NCI-H510A treated with DMSO at 0.1 percent for 48 hours (cell line): ENCODE results near the gene PRSS38.

ENCODE experiments used
- DNase-seq: peaks from one replicate; lab custom pipeline; 2025; lab: John Stamatoyannopoulos, UW

Gene PRSS38

DNA sequence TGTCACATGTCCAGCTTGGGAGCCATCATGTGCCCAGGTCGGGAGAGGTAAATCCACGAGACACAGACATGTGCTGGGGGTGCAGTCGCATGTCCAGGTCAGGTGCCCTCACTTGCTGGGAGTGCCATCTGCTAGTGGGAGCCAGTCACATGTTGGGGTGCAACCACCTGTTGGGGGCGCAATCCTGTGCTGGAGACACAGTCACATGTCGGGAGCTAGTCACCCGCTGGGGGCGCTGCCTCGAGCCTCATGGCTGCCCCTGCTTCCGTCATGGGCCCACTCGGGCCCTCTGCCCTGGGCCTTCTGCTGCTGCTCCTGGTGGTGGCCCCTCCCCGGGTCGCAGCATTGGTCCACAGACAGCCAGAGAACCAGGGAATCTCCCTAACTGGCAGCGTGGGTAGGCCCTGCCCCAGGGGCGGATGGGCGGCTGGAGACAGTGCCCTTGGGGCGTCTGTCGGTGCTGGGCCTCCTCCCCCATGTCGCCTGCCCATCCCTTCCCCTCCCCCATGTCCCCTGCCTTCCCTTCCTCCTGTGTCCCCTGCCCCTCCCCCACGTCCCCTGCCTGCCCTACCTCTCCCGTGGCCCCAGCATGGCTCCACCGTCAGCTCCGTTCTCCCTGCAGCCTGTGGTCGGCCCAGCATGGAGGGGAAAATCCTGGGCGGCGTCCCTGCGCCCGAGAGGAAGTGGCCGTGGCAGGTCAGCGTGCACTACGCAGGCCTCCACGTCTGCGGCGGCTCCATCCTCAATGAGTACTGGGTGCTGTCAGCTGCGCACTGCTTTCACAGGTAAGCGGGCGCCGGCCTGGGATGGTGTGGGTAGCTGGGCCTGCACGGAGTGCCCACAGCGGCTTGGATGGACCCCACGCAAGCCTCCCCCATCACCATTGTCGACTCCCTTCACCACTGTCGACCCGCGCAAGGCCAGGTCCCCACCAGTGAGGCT, at the start of gene PRSS38:
Gene PRSS38 (plus strand): TSS at position 208 of the 942 bp plus-strand sequence. CDS start 42 bp downstream, at position 250.
- DNase-seq, result no peak

DNA sequence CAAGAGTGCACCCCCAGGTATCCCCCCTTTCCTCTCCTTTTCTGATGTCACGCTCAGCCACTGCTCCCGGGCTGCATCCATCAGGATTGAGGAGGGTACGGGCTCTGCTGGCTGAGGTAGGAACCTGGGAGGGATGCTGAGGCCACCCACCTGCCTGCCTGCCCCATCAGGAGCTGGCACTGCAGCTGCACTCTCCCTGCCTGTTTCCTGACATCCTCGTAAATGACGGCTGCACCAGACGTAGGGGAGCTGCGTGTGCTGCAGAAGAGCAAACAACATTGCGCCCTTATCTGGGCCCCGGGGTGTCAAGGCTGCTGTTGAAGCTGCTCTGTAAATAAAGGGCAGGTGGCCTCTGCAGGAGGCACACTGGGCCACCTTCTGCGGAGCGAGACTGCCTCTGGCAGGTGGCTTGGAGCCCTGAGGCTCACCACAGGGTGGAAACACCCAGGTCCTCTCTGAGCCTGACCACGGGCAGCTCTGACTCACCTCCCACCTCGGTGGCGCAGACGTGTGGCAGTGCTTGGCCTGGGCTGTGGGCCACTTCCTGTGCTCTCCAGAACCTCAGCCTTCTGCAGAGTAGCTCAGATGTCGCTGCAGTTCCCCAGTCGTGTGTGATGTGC, 49.4 kb upstream of the PRSS38 start:
- DNase-seq, result peak; percentile 95

GRCh38 chr1:227766653-227767277, 48.7 kb upstream of the PRSS38 start:
- peak; percentile 41 for DNase-seq

GRCh38 chr1:227767401-227768124, 47.9 kb upstream of the PRSS38 start:
- peak; percentile 80 for DNase-seq

DNA sequence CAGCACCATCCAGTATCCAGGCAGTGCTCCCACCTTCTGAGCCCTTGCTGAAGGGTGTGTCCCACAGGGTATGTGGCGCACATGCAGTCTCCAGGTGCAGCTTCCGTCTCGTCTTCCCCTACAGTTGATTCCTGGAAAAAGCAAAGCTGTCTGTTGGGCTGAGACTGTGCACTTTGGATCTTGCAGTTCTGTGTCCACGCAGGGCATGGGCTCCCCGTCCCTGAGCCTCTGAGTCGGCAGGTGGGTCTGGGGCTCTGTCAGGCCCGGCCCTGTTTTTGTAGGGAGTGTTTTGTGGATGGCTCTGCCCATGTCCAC, 47.4 kb upstream of the PRSS38 start:
- no peak for DNase-seq

- DNase-seq, result no peak
Measured at GRCh38 chr1:227768640-227769039, 46.8 kb upstream of the PRSS38 start.

DNA sequence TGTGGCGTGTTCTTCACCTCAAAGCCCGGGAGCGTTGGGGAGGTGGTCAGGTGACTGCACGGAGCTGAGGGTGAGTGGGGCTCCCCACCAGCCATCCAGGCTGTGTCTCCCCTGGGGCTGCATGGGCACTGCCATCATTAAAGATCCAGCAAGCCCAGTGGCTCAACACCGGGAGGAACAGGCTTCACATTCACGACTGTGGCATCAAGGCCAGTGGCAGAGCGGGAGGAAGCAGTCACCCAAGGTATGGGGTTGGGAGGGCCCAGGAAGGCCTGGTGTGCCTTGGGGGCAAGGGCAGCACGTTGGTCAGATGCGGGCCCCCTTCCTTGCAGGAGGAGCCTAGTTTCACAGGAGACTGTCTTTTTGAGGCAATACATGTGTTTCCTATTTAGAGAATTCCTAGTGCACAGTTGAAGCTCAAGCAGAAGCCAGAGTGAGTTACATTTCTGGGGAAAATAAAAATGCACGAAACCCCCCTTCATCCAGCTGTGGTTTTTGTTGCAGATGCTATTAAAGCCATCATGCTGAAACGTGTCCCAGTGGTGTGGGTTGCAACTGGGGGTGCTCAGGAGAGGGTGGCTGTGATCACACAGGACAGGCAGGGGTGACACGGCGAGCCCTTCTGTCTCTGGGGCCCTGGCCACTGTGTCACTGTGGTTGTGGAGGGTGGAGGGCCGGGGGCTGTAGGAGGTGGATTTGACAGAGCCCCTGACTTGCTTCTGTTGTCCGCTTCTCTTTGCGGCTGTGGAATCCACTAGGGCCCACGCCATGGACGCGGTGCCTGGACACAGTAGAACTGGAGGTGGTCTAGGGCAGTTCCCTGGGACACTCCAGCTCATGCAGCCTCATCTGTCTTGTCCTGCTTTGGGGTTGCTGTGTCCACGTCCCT, 46.2 kb upstream of the PRSS38 start:
- DNase-seq, result no peak

GRCh38 chr1:227769936-227770494, 45.5 kb upstream of the PRSS38 start:
- DNase-seq, result no peak

GRCh38 chr1:227770812-227771211, 44.7 kb upstream of the PRSS38 start:
- DNase-seq, result no peak

DNA sequence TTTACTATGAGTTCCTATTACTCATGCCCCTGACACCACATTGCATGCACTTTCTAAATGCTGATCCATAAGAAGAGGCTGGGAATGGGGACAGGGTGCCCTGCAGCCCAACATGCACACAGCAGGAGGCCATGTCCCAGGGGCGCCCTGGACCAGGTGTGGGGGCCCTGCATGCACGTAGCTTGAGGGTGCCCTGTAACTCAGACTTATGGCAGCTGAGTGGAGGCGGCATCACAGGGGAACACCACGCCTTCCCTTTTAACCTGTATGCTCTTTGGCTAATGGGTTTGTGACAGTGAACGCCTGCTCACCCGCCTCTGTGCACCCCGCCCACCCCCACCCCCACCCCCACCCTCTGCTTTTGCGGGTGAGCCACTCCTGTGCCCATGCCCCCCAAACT, 44.1 kb upstream of the PRSS38 start:
- no peak for DNase-seq

- DNase-seq, result no peak
Measured at GRCh38 chr1:227771771-227772170, 43.7 kb upstream of the PRSS38 start.

DNA sequence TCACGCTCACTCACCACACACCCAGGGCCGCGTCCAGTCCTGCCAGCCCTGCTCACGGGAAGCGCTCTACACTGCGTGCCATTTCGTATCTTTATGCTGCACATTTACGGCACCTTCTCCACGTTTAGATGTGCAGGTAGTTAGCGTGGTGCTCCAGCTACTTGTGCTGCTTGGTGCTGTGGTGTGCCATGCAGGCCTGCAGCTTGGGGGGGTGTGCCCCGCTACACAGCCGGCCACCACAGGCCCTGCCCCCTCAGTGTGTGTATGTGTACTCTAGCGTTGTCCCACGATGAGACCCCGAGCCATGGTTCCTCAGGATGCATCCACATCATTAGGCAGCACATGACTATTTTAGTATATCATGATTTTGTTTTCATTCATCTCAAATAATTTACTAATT, 41.9 kb upstream of the PRSS38 start:
- DNase-seq, result peak; percentile 79

DNA sequence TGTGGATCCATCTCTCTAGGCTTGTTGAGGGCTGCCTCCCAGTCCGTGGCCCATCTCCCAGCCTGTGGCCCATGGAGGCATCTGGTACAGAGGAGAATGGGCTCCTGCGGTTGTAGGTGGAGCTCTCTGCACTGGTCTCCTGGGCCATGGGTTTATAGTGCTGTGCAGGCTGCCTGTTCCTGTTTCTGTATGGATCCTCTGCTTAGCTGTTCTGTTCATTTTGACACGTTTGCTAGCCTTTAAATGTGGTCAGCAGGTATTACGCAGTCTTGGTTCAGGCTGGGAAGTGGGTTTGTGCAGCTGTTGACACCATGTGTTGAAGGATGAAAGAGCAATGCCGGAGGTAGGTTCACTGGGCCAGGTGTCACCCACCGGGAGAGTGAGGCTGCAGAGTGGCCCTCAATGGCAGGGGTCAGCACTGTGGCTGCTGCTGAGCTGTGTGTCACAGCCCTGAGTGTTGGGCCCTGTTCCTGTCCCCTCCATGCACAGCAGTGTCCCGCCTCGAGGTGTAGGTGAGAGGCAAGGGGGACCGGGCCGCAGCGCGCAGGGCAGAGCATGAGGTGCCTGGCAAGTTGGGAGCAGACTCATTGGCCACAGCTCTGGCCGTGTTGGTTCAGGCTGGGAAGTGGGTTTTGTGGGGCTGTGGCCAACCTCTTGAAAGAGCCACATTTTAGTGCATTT, 41.3 kb upstream of the PRSS38 start:
- DNase-seq, result peak; percentile 79

- no peak for DNase-seq
Measured at GRCh38 chr1:227774821-227775661, 40.4 kb upstream of the PRSS38 start.

DNA sequence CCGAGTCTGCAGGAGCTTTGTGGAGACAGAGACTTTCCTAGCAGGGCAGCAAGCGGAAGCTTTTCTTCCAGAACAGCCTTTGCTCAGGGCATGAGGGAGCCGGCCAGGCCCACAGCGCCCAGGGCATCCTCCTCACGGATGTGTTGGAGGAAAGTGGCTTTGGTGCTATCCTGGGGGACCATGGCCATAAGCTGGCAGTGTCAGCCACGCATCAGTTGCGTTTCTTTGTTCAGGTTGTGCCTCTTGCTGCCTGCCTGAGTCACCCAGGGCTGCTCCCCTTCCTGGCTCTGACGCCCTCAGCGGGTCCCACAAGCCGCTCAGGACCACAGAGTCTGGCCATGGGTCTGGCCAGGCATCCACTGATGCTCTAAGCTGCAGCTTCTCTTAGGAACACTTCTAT, 39.6 kb upstream of the PRSS38 start:
- no peak for DNase-seq

DNA sequence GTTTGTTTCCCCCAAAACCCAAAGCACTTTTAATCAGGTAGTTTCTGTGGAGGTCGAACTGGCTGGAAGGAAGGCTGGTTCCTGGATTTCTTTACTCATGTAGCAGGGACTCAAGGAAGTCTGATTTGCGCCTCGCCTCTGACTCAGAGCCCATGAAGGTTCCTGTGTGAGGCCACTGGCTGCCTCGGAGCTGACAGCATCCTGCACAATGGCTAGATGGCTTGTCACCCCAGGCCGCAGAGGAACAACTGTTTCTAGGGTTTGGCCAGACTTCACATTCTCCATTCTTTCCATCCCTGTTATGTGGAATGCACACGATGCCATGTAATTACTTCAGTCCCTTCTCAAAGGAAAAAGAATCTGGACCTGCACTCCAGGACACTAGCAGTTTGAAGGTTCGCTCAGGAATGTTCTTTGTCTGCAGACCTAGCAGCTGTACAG, 39.1 kb upstream of the PRSS38 start:
- no peak for DNase-seq

DNA sequence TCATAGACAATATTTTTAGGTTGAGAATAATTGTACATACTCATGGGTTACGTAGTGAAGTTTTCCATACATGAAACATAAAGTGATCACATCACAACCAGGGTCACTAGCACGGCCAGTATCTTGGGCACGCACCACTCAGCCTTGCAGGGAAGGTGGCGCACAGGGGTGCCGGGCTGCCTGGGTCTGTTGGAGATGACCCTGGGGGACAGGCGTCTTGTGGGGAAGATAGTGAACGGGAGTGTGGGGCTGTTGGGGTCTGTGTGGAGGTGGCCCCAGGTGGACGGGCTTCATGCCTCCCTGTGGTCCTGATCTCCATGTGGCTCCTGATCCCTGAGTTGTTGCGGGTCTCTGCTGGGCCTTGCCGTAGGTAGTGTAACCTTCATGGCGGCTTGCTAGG, 38.3 kb upstream of the PRSS38 start:
- no peak for DNase-seq

GRCh38 chr1:227777646-227778045, 37.8 kb upstream of the PRSS38 start:
- DNase-seq, result no peak

- DNase-seq, result no peak
Measured at GRCh38 chr1:227778401-227778947, 37.0 kb upstream of the PRSS38 start.
